Measurements from ENCODE around the gene SORCS2. TPM values are rescaled to one million over a fixed set of nuclear protein-coding genes. Genes with fewer than 3 reads are reported as not detected.
A peak's percentile ranks its signal among the peaks of the same experiment; 100 is the strongest.

Gene SORCS2
- total and polyA plus RNA-seq, 2 of the 4 experiments (the other 2 are of a cell fraction), result 0.36 to 0.62 TPM

DNA sequence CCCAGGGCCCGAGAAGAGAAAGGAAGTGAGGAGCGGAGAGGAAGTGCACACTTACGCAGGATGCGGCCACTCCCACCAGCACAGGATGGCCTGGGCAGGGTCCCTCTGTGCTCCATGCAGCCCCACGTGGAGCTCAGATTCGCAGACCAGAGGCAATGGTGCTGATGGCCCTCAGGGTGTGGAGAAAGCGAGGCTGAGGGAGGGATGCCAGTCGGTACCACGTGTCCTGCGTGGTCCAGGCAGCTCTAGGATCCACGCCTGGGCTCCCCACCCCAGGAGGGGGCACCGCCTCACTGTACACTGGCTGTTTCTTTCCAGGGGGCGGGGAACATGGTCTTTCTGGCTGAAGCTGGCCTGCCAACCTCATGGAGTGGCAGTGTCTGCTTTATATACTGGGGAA lies 505.5 kb downstream of the SORCS2 start:
- ChIA-PET POLR2A (ENCODE audit: unreplicated experiment) (no interaction called here), CTCF (no interaction called here)
- no peaks in the 10 kb centered on the region for H3K36me3 ChIP-seq (ENCODE audit: control insufficient read depth, insufficient read depth, low read length)
- H2BK120ac ChIP-seq (ENCODE audit: low read depth, low read length), result no peak overlapping the region
- no TSS peak for BruUV-seq (replicated peaks)
- no peaks in the 10 kb centered on the region for H3K9me1 ChIP-seq (ENCODE audit: insufficient read depth, low read length)
- no peak overlapping the region for H3K18ac ChIP-seq (ENCODE audit: low read depth, low read length)
- H4K5ac ChIP-seq (ENCODE audit: low read depth, low read length), result no peak overlapping the region
- no peak overlapping the region for H2BK20ac ChIP-seq (ENCODE audit: low read depth, low read length)
- no peak overlapping the region for H3K23ac ChIP-seq (ENCODE audit: low read depth, low read length)
- no peaks in the 10 kb centered on the region for H3K79me1 ChIP-seq (ENCODE audit: low read depth in 1 of 2, low read length in 2 of 2)
- no peak overlapping the region for H3K4me3 ChIP-seq (ENCODE audit: insufficient read depth, low read depth, low read length)
- intact Hi-C loops (cut with micrococcal nuclease), result no loop called here
- no peaks in the 10 kb centered on the region for H4K20me1 ChIP-seq (ENCODE audit: insufficient read depth, low read length)
- no peak overlapping the region for H3K56ac ChIP-seq (ENCODE audit: extremely low read depth, insufficient read depth, low read length)
- TF ChIP-seq, protein P1, sequence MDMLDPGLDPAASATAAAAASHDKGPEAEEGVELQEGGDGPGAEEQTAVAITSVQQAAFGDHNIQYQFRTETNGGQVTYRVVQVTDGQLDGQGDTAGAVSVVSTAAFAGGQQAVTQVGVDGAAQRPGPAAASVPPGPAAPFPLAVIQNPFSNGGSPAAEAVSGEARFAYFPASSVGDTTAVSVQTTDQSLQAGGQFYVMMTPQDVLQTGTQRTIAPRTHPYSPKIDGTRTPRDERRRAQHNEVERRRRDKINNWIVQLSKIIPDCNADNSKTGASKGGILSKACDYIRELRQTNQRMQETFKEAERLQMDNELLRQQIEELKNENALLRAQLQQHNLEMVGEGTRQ (IDR thresholded peaks at IDR 0.05; ENCODE audit: low read depth, low read length), result no peak
- TF ChIP-seq RCOR1 (IDR thresholded peaks at IDR 0.05; ENCODE audit: insufficient replicate concordance, low read length), result no peak
- TF ChIP-seq SMC3 (IDR thresholded peaks at IDR 0.05; ENCODE audit: low read depth, low read length), result no peak
- TF ChIP-seq BHLHE40 (IDR thresholded peaks at IDR 0.05; ENCODE audit: low read depth, low read length), result no peak
- no peak for TF ChIP-seq NFE2L2 (IDR thresholded peaks at IDR 0.05; ENCODE audit: low read depth, low read length)
- no peak for TF ChIP-seq MAZ (IDR thresholded peaks at IDR 0.05; ENCODE audit: borderline replicate concordance, low read depth, low read length)
- TF ChIP-seq CEBPB (IDR thresholded peaks at IDR 0.05; ENCODE audit: low read depth, low read length), result no peak
- TF ChIP-seq MAFK (IDR thresholded peaks at IDR 0.05; ENCODE audit: low read depth, low read length), result no peak
- no peak for TF ChIP-seq FOS (IDR thresholded peaks at IDR 0.05; ENCODE audit: low read depth, low read length)
- no peak for TF ChIP-seq MXI1 (IDR thresholded peaks at IDR 0.05; ENCODE audit: borderline replicate concordance, low read depth, low read length)
- TF ChIP-seq, protein P2, sequence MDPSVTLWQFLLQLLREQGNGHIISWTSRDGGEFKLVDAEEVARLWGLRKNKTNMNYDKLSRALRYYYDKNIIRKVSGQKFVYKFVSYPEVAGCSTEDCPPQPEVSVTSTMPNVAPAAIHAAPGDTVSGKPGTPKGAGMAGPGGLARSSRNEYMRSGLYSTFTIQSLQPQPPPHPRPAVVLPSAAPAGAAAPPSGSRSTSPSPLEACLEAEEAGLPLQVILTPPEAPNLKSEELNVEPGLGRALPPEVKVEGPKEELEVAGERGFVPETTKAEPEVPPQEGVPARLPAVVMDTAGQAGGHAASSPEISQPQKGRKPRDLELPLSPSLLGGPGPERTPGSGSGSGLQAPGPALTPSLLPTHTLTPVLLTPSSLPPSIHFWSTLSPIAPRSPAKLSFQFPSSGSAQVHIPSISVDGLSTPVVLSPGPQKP (IDR thresholded peaks at IDR 0.05; ENCODE audit: borderline replicate concordance, low read depth, low read length), result no peak
- TF ChIP-seq, protein P3, sequence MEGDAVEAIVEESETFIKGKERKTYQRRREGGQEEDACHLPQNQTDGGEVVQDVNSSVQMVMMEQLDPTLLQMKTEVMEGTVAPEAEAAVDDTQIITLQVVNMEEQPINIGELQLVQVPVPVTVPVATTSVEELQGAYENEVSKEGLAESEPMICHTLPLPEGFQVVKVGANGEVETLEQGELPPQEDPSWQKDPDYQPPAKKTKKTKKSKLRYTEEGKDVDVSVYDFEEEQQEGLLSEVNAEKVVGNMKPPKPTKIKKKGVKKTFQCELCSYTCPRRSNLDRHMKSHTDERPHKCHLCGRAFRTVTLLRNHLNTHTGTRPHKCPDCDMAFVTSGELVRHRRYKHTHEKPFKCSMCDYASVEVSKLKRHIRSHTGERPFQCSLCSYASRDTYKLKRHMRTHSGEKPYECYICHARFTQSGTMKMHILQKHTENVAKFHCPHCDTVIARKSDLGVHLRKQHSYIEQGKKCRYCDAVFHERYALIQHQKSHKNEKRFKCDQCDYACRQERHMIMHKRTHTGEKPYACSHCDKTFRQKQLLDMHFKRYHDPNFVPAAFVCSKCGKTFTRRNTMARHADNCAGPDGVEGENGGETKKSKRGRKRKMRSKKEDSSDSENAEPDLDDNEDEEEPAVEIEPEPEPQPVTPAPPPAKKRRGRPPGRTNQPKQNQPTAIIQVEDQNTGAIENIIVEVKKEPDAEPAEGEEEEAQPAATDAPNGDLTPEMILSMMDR (conservative IDR thresholded peaks at IDR 0.05; ENCODE audit: low read depth, low read length), result no peak
- H3K4ac ChIP-seq (ENCODE audit: low read depth, low read length), result no peak overlapping the region
- H3K9me3 ChIP-seq (ENCODE audit: control insufficient read depth, insufficient read depth, low read length), result no peaks in the 10 kb centered on the region
- H2AK5ac ChIP-seq (ENCODE audit: low read depth, low read length), result no peak overlapping the region
- H2AK9ac ChIP-seq (replicated peaks; ENCODE audit: low read depth, low read length, poor library complexity), result peak overlapping the region; percentile 42
- H4K8ac ChIP-seq (ENCODE audit: low read depth in 2 of 2, low read length in 2 of 2), result no peak overlapping the region
- H2BK5ac ChIP-seq (ENCODE audit: low read depth, low read length, poor library complexity, severe bottlenecking), result no peak overlapping the region
- in situ Hi-C loops (cut with MboI; ENCODE audit: low sequenced_read_pairs), result no loop called here
- H3K27ac ChIP-seq (ENCODE audit: insufficient read depth, low read length), result no peak overlapping the region
- 70% methylated on average over 2 of the region's 13 CpGs; no CpG with 5 or more reads in 1 of the 2 experiments for WGBS, 2 experiments (ENCODE audit: extremely low coverage in 2 of 2, insufficient read length in 1 of 2)
- H4K91ac ChIP-seq (ENCODE audit: insufficient read depth, low read depth, low read length), result no peak overlapping the region
- no peak overlapping the region for H3K9ac ChIP-seq (ENCODE audit: low read depth, low read length)
- H3K14ac ChIP-seq (replicated peaks; ENCODE audit: low read depth, low read length), result no peak overlapping the region
- ATAC-seq (ENCODE audit: low read depth) (no peak), DNase-seq (no peak)
- peaks cover 24% of the 10 kb centered on the region for H3K27me3 ChIP-seq (ENCODE audit: control insufficient read depth, insufficient read depth, low read length)
- H2AFZ ChIP-seq (replicated peaks; ENCODE audit: low read length, poor library complexity), result no peak overlapping the region
- no peak overlapping the region for H2BK15ac ChIP-seq (ENCODE audit: low read depth, low read length)
- H3K4me2 ChIP-seq (ENCODE audit: low read depth, low read length), result no peak overlapping the region
- dilution Hi-C loops (cut with HindIII; ENCODE audit: low sequenced_read_pairs, unreplicated experiment), result no loop called here
- H3K4me1 ChIP-seq (ENCODE audit: control insufficient read depth, insufficient read depth, low read length), result peaks cover 6% of the 10 kb centered on the region; the same call in 1 of the 2 replicates
